ENCODE results near the gene PANK1. TPM values are rescaled to one million over a fixed set of nuclear protein-coding genes. Genes with fewer than 3 reads are reported as not detected.

PANK1 gene
- total RNA-seq, 1 experiment from 2014 or later: 19.2 TPM

DNA sequence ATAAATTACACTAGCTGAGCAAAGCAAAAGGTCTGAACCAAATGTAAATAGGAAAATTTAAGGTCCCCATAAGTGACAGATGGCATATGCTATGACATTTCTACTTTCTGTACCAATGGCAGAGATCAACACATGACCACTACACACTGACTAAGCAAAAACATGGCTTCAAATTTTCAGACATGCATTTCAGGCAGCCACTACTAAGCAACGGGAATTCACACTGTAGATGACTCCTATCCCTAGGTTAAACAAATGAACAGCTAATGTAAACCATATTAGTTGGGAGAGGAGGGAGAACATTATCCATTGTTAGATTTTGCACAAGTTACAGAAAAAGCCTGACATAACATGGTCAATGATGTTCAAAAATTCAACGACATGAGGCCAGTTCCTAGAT is 45.0 kb upstream of the PANK1 start:
- Histone ChIP-seq H3K27ac (ENCODE audit: low read depth, low read length, poor library complexity, severe bottlenecking) (no peak overlapping the region), H3K4me1 (ENCODE audit: insufficient read depth, low read length, poor library complexity, severe bottlenecking) (no peaks in the 10 kb centered on the region), H3K27me3 (replicated peaks; ENCODE audit: insufficient read depth, low read depth, low read length, poor library complexity) (no peaks in the 10 kb centered on the region), H3K9me3 (ENCODE audit: low read depth, low read length, poor library complexity, severe bottlenecking) (no peaks in the 10 kb centered on the region), H3K4me3 (ENCODE audit: low read depth, low read length, poor library complexity, severe bottlenecking) (no peak overlapping the region), H3K36me3 (ENCODE audit: insufficient read depth, low read length, poor library complexity, severe bottlenecking) (no peaks in the 10 kb centered on the region)
- TF ChIP-seq EZH2 (IDR thresholded peaks at IDR 0.05; ENCODE audit: borderline replicate concordance, low read depth, low read length, poor library complexity, severe bottlenecking) (no peak), CTCF (conservative IDR thresholded peaks at IDR 0.05; ENCODE audit: low read depth, low read length) (no peak)
- CTCF ChIA-PET: no interaction called here
- intact Hi-C loops (cut with micrococcal nuclease; ENCODE audit: unreplicated experiment): no loop called here
- POLR2A ChIA-PET (ENCODE audit: low non-redundant PET): interaction anchor here (0.6 kb wide), 1 partner anchor 1179 kb away, joined by 3 read pairs; no protein-coding TSS in a partner anchor
- BruUV-seq (replicated peaks): no TSS peak
- DNase-seq (ENCODE audit: low spot score): no peak

DNA sequence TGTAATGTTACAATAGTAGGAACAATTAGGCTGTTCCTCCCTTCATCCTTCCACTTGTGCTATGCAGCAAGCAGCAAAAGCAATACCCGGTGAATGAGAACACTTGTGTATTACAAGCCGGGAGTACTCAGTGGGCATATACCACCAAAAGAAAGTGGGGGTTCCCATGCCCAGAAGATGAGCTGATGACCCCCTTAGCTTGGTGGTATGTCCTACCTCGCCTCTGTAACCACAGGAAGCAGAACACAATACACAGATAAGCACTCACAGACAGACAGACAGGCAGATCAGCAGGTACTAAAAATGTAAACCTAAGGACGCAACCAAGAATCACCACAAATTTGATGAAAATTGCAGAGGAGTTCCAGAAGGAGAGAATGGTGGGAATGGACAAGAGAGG is 40.9 kb upstream of the PANK1 start:
- Histone ChIP-seq H3K36me3 (ENCODE audit: insufficient read depth, low read length, poor library complexity, severe bottlenecking) (no peaks in the 10 kb centered on the region), H3K4me1 (ENCODE audit: insufficient read depth, low read length, poor library complexity, severe bottlenecking) (no peaks in the 10 kb centered on the region), H3K27ac (ENCODE audit: low read depth, low read length, poor library complexity, severe bottlenecking) (no peak overlapping the region), H3K9me3 (ENCODE audit: low read depth, low read length, poor library complexity, severe bottlenecking) (no peaks in the 10 kb centered on the region), H3K4me3 (ENCODE audit: low read depth, low read length, poor library complexity, severe bottlenecking) (no peak overlapping the region), H3K27me3 (replicated peaks; ENCODE audit: insufficient read depth, low read depth, low read length, poor library complexity) (no peaks in the 10 kb centered on the region)
- ChIA-PET POLR2A (ENCODE audit: low non-redundant PET) (no interaction called here), CTCF (no interaction called here)
- no TSS peak for BruUV-seq (replicated peaks)
- TF ChIP-seq EZH2 (IDR thresholded peaks at IDR 0.05; ENCODE audit: borderline replicate concordance, low read depth, low read length, poor library complexity, severe bottlenecking) (no peak), CTCF (conservative IDR thresholded peaks at IDR 0.05; ENCODE audit: low read depth, low read length) (no peak)
- intact Hi-C loops (cut with micrococcal nuclease; ENCODE audit: unreplicated experiment): no loop called here
- DNase-seq (ENCODE audit: low spot score): no peak

GRCh38 chr10:89684604-89685003 is 39.6 kb upstream of the PANK1 start:
- H3K27ac ChIP-seq (ENCODE audit: low read depth, low read length, poor library complexity, severe bottlenecking): no peak overlapping the region
- H3K36me3 ChIP-seq (ENCODE audit: insufficient read depth, low read length, poor library complexity, severe bottlenecking): no peaks in the 10 kb centered on the region
- no peaks in the 10 kb centered on the region for H3K27me3 ChIP-seq (replicated peaks; ENCODE audit: insufficient read depth, low read depth, low read length, poor library complexity)
- H3K9me3 ChIP-seq (ENCODE audit: low read depth, low read length, poor library complexity, severe bottlenecking): no peaks in the 10 kb centered on the region
- H3K4me3 ChIP-seq (ENCODE audit: low read depth, low read length, poor library complexity, severe bottlenecking): no peak overlapping the region
- POLR2A ChIA-PET (ENCODE audit: low non-redundant PET): no interaction called here
- CTCF ChIA-PET: interaction anchor here (0.6 kb wide), 1 partner anchor 76 kb away, joined by 3 read pairs; no protein-coding TSS in a partner anchor
- no peaks in the 10 kb centered on the region for H3K4me1 ChIP-seq (ENCODE audit: insufficient read depth, low read length, poor library complexity, severe bottlenecking)
- DNase-seq (ENCODE audit: low spot score): no peak
- BruUV-seq (replicated peaks): no TSS peak
- TF ChIP-seq CTCF (conservative IDR thresholded peaks at IDR 0.05; ENCODE audit: low read depth, low read length) (no peak), EZH2 (IDR thresholded peaks at IDR 0.05; ENCODE audit: borderline replicate concordance, low read depth, low read length, poor library complexity, severe bottlenecking) (no peak)
- intact Hi-C loops (cut with micrococcal nuclease; ENCODE audit: unreplicated experiment): no loop called here

Measured in A673 (cell line).